SIG-M5 treated with dmso at 0.1 percent for 504 hours (cell line): ENCODE measurements around the gene DDX6.
"Not testable (repeated sequence)": the region's sequence is repeated elsewhere in the genome, so short reads cannot be mapped to it uniquely, and the experiment has no call there.

Experiments used
- DNase-seq: peaks from one replicate; lab custom pipeline; 2025; ENCODE audit not compliant: unreplicated experiment; lab: John Stamatoyannopoulos, UW

DDX6 gene

GRCh38 chr11:118744046-118744445 is 46.9 kb downstream of the DDX6 start:
- DNase-seq, result no peak

GRCh38 chr11:118742304-118742703 is 48.7 kb downstream of the DDX6 start:
- DNase-seq, result no peak

- no peak for DNase-seq
Observed at GRCh38 chr11:118740892-118741291, 50.1 kb downstream of the DDX6 start.

- DNase-seq, result no peak
Observed at GRCh38 chr11:118735203-118735602, 55.8 kb downstream of the DDX6 start.

GRCh38 chr11:118734031-118734430 is 56.9 kb downstream of the DDX6 start:
- no peak for DNase-seq

GRCh38 chr11:118729753-118730152 is 61.2 kb downstream of the DDX6 start:
- not testable (repeated sequence) for DNase-seq

GRCh38 chr11:118728112-118728511 is 62.9 kb downstream of the DDX6 start:
- not testable (repeated sequence) for DNase-seq

GRCh38 chr11:118727721-118728066 is 63.3 kb downstream of the DDX6 start:
- not testable (repeated sequence) for DNase-seq

- not testable (repeated sequence) for DNase-seq
Observed at GRCh38 chr11:118727001-118727720, 63.8 kb downstream of the DDX6 start.

GRCh38 chr11:118721478-118722015 is 69.4 kb downstream of the DDX6 start:
- DNase-seq, result not testable (repeated sequence)

GRCh38 chr11:118720740-118721139 is 70.2 kb downstream of the DDX6 start:
- DNase-seq, result not testable (repeated sequence)

- DNase-seq, result not testable (repeated sequence)
Observed at GRCh38 chr11:118720078-118720477, 70.9 kb downstream of the DDX6 start.

- DNase-seq, result not testable (repeated sequence)
Observed at GRCh38 chr11:118718562-118718961, 72.4 kb downstream of the DDX6 start.

GRCh38 chr11:118717733-118718132 is 73.2 kb downstream of the DDX6 start:
- not testable (repeated sequence) for DNase-seq

GRCh38 chr11:118717221-118717620 is 73.7 kb downstream of the DDX6 start:
- DNase-seq, result not testable (repeated sequence)

- no peak for DNase-seq
Observed at GRCh38 chr11:118715837-118716260, 75.1 kb downstream of the DDX6 start.

- DNase-seq, result no peak
Observed at GRCh38 chr11:118715245-118715831, 75.6 kb downstream of the DDX6 start.

GRCh38 chr11:118714816-118715215 is 76.1 kb downstream of the DDX6 start:
- no peak for DNase-seq

GRCh38 chr11:118714416-118714815 is 76.5 kb downstream of the DDX6 start:
- not testable (repeated sequence) for DNase-seq

- DNase-seq, result no peak
Observed at GRCh38 chr11:118708296-118708695, 82.7 kb downstream of the DDX6 start.

- no peak for DNase-seq
Observed at GRCh38 chr11:118706546-118706825, 84.5 kb downstream of the DDX6 start.

- no peak for DNase-seq
Observed at GRCh38 chr11:118705791-118706545, 85.0 kb downstream of the DDX6 start.
